ENCODE results near the gene FCAR.
"Not testable (repeated sequence)": the region's sequence is repeated elsewhere in the genome, so short reads cannot be mapped to it uniquely, and the experiment has no call there.

Gene FCAR

DNA sequence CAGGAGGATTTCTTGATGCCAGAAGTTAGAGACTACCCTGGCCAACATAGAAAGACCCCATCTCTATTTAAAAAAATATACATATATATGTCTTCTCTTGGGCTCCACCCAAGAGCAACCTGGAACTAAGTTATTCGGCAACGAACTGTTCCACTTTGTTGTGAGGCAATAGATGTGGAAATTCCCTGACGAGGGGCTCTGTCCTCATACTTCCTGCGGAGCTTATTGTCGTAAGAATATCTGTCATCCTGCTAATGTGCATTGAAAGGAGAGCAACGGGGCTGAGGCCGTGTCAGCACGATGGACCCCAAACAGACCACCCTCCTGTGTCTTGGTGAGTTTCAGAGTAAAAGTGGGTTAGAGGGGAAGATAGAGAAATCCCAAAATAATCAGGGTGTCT is at the start of gene FCAR:
TSS of gene FCAR (plus strand) at position 246 of the 400 bp plus-strand sequence. CDS start at position 301, 55 bp downstream.
- DNase-seq: no peak

DNA sequence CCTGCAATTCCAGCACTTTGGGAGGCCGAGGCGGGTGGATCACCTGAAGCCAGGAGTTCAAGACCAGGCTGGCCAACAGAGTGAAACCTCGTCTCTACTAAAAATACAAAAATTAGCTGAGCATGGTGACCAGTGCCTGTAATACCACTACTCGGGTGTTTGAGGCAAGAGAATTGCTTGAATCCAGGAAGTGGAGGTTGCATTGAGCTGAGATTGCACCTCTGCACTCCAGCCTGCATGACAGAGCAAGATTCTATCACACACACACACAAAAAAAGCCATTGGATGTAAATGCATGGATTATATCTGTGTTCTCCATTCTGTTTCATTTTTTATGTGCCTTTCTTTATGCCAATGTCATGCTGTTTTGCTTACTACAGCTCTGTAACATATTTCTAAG is 49.6 kb upstream of the FCAR start:
- not testable (repeated sequence) for DNase-seq

DNA sequence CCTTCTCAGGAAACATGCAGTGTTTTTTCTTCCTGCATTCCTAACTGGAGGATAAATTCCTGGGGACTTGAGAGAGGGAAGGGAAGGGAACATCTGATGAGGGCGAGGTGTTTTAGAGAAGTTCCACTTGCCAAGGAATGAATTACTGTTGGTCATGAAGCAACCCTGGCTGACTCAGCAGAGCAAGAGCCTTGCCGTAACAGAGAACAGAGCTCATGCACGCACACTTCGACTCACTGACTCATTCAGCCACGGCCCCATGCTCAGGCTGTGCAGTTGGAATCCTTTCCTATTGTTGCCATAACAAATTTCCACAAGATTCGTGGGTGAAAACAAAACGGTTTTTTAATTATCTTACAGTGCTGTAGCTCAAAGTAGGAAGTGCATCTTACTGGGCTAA is 48.7 kb upstream of the FCAR start:
- DNase-seq: not testable (repeated sequence)

DNA sequence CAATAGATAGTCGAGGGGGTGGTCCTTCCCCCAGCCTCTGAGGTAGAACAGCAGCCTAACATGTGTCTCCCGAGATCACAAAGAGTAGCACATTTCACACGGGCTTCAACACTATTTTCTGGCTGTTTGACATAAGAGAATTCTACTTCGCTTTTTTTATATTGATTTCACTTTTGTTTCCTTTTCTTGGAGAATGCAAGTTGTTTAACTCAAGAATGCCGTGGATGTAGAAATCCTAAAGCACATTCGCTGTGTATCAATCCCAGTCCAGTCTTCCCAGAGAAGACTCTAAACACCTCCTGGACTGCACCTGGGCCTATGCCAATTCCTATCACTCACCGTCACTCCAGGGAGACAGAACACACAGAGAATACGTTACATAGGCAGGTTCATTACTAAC is 46.0 kb upstream of the FCAR start:
- DNase-seq: not testable (repeated sequence)

DNA sequence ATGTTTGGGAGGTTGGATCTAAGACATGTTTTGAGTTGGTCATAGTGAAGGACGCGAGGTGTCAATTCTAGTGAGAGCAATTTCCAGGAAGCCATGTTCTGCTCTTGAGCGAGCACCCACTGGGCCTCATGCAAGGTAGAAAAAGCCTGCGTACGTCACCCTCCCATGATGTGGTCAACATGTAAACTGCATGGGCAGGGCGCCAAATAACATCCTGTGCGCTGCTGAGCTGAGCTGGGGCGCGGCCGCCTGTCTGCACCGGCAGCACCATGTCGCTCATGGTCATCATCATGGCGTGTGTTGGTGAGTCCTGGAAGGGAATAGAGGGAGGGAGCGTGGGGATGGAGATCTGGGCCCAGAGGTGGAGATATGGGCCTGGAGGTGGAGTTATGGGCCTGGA is 41.5 kb upstream of the FCAR start, which contains the start of gene KIR2DS4:
TSS of gene KIR2DS4 (plus strand) at position 181 of the 400 bp plus-strand sequence.
- DNase-seq: not testable (repeated sequence)

DNA sequence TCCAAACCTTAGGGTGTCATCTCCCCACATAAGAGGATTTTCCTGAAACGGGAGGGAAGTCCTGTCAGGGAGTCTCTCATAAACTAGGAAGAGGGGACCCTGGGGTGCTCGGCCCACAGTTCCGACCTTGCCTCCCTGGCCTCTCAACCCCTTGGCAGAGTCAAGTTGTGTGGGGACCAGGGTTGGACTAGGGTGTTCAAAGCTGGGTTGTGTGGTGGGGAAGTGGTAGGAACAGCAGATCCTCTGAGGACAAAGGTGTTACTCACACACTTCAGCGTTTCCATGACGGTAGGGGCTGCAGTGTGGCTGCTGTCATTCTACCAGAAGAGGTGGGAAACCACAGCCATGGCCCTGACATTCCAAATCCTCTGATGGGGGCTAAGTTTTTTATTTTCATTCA is 38.9 kb upstream of the FCAR start:
- not testable (repeated sequence) for DNase-seq

DNA sequence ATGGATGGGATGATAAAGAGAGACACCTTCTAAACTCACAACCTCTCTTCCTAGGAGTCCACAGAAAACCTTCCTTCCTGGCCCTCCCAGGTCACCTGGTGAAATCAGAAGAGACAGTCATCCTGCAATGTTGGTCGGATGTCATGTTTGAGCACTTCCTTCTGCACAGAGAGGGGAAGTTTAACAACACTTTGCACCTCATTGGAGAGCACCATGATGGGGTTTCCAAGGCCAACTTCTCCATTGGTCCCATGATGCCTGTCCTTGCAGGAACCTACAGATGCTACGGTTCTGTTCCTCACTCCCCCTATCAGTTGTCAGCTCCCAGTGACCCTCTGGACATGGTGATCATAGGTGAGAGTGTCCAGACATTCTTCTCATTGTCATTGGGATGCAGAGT is 36.5 kb upstream of the FCAR start:
- not testable (repeated sequence) for DNase-seq

DNA sequence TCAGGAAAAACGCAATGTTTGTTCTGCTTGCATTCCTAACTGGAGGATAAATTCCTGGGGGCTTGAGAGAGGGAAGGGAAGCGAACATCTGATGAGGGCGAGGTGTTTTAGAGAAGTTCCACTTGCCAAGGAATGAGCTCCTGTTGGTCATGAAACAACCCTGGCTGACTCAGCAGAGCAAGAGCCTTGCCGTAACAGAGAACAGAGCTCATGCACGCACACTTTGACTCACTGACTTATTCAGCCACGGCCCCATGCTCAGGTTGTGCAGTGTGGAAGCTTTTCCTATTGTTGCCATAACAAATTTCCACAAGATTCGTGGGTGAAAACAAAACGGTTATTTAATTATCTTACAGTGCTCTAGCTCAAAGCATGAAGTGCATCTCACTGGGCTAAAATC is 30.9 kb upstream of the FCAR start:
- not testable (repeated sequence) for DNase-seq

DNA sequence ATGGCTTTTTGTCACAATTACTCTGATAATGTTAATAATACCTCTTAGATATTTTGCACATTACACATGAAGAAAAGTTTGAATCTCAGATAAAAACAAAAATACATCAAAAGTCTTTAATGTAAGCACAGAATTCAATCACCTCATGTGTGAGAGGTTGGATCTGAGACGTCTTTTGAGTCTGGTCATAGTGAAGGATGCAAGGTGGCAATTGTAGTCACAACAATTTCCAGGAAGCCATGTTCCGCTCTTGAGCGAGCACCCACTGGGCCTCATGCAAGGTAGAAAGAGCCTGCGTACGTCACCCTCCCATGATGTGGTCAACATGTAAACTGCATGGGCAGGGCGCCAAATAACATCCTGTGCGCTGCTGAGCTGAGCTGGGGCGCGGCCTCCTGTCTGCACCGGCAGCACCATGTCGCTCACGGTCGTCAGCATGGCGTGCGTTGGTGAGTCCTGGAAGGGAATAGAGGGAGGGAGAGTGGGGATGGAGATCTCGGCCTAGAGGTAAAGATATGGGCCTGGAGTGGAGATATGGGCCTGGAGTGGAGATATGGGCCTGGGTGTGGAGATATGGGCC is 23.9 kb upstream of the FCAR start, which contains the start of gene KIR3DL2:
TSS of gene KIR3DL2 (plus strand) at position 383 of the 580 bp plus-strand sequence. CDS start at position 416, 33 bp downstream.
- not testable (repeated sequence) for DNase-seq

DNA sequence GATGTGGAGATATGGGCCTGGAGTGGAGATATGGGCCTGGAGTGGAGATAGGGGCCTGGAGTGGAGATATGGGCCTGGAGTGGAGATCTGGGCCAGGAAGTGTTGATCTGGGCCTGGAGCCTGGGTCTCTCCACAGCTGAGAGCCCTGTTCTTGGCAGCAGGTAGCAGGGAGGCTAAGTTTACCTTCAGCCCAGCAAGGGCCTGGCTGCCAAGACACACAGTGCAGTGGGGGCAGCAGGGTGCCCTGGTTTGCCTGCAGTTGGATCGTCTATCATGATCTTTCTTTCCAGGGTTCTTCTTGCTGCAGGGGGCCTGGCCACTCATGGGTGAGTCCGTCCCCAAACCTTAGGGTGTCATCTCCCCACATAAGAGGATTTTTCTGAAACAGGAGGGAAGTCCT is 23.1 kb upstream of the FCAR start:
- DNase-seq: no peak

DNA sequence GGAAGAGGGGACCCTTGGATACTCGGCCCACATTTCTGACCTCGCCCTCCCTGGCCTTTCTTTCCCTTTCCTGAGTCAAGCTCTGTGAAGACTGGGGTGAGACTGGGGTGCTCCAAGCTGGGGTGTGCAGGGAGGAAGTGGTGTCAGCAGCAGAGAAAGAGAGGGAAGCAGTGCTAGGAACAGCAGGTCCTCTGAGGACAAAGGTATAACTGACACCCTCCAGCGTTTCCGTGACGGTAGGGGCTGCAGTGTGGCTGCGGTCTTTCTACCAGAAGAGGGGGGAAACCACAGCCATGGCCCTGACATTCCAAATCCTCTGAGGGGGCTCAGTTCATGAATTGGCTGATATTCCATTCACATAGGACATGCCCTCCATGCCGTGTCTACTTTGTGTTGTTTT is 22.7 kb upstream of the FCAR start:
- no peak for DNase-seq

DNA sequence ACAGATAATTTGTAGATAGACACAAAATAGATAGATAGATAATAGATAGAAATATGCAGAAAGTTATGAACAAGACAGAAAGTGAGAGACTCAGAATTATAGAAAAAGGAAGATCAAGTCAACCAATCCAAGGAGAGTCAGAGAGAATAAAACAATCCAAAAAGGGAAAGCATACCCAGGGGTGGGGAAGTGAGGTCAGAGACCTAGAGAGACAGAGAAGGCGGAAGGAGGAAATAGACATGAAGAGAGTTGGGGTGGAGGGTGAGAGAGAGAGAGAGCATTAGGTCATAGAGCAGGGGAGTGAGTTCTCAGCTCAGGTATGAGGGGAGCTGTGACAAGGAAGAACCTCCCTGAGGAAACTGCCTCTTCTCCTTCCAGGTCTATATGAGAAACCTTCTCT is 18.8 kb upstream of the FCAR start:
- DNase-seq: not testable (repeated sequence)

DNA sequence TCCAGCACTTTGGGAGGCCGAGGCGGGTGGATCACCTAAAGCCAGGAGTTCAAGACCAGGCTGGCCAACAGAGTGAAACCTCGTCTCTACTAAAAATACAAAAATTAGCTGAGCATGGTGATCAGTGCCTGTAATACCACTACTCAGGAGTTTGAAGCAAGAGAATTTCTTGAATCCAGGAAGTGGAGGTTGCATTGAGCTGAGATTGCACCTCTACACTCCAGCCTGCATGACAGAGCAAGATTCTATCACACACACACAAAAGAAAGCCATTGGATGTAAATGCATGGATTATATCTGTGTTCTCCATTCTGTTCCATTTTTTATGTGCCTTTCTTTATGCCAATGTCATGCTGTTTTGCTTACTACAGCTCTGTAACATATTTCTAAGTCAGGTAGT is 15.6 kb upstream of the FCAR start:
- not testable (repeated sequence) for DNase-seq

DNA sequence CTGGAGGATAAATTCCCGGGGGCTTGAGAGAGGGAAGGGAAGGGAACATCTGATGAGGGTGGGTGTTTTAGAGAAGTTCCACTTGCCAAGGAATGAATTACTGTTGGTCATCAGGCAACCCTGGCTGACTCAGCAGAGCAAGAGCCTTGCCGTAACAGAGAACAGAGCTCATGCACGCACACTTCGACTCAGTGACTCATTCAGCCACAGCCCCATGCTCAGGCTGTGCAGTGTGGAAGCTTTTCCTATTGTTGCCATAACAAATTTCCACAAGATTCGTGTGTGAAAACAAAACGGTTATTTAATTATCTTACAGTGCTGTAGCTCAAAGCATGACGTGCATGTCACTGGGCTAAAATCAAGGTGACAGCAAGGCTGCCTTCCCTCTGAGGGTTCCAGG is 14.6 kb upstream of the FCAR start:
- not testable (repeated sequence) for DNase-seq

DNA sequence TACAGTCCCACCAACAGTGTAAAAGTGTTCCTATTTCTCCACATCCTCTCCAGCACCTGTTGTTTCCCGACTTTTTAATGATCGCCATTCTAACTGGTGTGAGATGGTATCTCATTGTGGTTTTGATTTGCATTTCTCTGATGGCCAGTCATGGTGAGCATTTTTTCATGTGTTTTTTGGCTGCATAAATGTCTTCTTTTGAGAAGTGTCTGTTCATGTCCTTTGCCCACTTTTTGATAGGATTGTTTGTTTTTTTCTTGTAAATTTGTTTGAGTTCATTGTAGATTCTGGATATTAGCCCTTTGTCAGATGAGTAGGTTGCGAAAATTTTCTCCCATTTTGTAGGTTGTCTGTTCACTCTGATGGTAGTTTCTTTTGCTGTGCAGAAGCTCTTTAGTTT is 10.6 kb upstream of the FCAR start:
- DNase-seq: not testable (repeated sequence)

DNA sequence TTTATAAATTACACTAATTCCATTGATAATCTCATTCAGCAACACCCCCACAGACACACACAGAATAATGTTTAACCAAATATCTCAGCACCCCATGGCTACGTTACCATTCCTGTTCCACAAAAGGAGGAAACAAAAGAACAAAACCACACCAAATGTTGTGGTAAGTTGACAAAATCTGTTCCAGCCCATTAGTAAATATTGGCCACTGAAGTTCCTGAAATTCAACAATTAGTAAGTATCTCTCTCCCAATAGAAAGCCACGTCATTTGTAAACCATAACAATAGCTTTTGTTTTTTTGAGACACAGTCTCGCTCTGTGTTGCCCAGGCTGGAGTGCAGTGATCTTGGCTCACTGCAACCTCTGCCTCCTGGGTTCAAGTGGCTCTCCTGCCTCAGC is 2.3 kb upstream of the FCAR start:
- no peak for DNase-seq

DNA sequence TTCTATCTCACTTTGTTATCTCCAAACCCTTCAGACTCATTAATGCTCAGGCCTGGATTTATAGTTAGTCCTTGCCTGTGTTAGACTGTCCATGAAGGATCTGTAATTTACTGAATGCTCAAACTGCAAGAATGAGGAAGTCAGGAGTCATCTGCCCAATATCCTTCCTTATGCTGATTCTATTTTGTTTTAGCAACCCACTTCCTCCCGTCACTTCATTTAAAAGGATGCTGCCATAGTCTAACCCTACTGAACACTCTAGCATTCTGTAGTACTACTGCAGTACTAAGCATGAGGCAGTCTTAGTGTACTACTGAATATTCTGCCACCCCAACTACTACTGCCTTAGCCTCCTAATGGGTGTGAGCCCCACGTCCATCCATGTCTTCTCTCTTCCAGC is 1.5 kb downstream of the FCAR start:
- DNase-seq: no peak

DNA sequence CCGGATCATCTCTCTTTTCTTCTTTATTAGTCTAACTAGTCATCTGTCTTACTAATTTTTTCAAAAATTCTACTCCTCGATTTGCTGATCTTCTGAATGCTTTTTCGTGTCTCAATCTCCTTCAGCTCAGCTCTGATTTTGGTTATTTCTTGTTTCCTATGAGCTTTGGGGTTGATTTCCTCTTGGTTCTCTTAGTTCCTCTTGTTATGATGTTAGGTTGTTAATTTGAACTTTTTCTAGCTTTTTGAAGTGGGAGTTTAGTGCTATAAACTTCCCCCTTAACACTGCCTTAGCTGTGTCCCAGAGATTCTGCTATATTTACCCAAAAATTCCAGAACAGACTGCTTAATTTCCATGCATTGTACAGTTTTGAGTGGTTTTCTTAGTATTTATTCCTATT is 3.4 kb downstream of the FCAR start:
- no peak for DNase-seq

DNA sequence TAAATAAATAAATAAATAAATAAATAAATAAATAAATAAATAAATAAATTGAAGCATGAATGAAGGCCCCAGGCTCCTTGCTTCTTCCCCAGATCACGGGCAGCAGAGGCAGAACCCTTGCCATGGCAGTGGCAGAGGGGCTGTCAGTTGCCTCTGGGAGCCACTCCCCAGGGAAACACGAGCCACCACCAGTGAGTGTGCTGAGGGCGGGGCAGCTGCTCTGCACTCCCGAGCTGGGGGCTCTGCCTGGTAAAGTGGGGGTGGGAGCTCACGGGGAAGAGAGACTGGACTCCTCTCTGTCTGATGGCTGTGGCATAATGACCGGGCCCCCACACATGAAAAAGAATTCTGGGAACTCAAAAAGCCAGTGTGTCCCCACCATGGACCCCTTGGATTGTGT is 7.8 kb downstream of the FCAR start:
- DNase-seq: no peak

DNA sequence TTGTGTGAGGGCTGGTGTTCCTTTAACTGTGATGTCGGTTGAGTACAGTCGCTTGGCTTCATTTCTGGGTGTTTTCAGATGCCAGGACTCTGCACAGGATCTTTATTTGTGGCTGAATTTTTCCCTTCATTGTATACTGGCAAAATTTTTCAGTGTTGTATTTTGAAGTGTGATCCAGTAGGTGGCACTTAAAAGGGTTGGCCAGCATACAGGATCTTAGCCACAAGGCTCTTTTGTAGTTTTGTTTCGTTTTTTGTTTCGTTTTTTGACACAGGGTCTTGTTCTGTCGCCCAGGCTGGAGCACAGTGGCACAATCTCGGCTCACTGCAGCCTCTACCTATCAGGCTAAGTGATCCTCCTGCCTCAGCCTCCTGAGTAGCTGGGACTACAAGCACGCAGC is 8.7 kb downstream of the FCAR start:
- DNase-seq: no peak

DNA sequence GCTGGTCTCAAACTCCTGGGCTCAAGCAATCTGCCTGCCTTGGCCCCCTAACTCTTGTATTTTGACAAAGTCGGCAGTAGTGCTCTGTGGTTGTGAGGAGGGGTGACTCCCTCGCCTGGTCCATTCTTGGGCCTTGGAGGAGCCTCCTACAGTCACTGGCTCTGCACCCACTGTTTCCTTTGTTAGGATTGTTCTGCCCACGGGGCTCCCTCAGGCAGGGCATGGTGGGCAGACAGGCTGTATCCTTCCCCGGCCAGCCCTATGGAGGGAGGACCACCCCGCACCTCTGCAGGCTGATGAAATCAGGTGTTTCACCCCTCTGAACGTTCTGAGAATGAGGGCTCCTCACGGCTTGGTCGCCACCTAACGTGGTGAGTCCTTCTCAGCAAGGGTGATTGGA is 9.2 kb downstream of the FCAR start:
- DNase-seq: no peak

DNA sequence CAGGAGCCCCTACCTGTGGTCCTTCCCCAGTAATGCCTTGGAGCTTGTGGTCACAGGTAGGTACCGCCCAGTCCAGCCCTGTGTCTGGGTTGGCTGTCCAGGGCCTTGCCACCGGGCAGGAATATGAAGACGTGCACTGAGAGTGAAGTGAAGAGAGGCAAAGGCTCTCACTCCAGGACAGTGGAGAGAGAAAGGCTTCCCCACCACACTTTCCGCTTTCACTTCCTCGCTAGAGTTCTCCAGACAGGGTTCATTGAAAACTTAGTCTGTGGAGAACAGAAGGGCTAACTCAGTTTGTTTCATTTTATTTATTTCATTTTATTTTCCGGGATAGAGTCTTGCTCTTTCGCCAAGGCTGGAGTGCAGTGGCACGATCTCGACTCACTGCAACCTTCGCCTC is 14.2 kb downstream of the FCAR start:
- DNase-seq: no peak

DNA sequence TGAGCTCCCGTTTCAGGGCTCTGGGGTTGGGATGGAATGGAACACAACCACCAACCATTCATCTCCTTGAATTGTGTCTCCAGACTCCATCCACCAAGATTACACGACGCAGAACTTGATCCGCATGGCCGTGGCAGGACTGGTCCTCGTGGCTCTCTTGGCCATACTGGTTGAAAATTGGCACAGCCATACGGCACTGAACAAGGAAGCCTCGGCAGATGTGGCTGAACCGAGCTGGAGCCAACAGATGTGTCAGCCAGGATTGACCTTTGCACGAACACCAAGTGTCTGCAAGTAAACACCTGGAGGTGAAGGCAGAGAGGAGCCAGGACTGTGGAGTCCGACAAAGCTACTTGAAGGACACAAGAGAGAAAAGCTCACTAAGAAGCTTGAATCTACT is 15.5 kb downstream of the FCAR start:
- DNase-seq: no peak

DNA sequence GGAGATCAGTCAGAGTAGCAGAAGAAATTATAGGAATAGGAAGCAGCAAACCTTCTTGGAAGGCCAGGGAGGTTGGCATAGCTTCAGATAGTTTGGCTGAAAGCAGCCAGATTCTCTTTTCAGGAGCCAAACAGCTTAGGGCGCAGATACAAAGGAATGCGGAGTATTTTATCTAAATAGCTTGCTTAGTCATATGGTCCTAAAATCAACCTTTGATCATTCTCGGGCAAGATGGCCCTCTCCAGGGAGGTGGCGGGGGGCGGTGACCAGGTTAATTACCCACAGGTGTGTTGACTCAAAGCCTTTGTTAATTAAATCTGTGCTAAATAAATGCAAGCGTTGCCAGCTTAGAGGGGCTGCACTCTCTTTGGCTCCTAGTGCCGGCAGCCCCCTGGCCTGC is 19.4 kb downstream of the FCAR start:
- no peak for DNase-seq

DNA sequence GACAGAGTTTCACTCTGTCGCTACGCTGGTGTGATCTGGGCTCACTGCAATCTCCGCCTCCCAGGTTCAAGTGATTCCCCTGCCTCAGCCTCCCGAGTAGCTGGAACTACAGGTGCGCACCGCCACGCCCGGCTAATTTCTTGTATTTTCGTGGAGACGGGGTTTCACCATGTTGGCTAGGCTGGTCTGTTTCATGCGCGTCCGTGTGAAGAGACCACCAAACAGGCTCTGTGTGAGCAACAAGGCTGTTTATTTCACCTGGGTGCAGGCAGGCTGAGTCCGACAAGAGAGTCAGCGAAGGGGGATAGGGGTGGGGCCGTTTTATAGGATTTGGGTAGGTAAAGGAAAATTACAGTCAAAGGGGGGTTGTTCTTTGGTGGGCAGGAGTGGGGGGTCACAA is 20.1 kb downstream of the FCAR start:
- not testable (repeated sequence) for DNase-seq
